Frontal cortex (tissue), 4 donors: ENCODE results near the gene C11orf21. TPM values are rescaled to one million over a fixed set of nuclear protein-coding genes. Genes with fewer than 3 reads are reported as not detected.
"Not testable (repeated sequence)": the region's sequence is repeated elsewhere in the genome, so short reads cannot be mapped to it uniquely, and the experiment has no call there.

Source experiments
- DNase-seq, 2 donors: peaks; one replicate each; pipeline ENCODE4 v3.0.0; 2012; ENCODE audit warnings: low spot score in 2 of 2
- FAIRE-seq: peaks from 2 replicates; lab custom pipeline; 2012; peaks lifted over from hg19 to GRCh38; lab: Jason Lieb, UNC
- total RNA-seq: library from RNA; depleted of rRNA; stranded (reverse); fragments of >200 nt; gene quantifications from one replicate; pipeline ENCODE4 v1.2.3, GENCODE V29; 2014
- donor health status: control.
- donor health status: control.
- donor health status: control.

Gene C11orf21
- under 0.01 TPM for total RNA-seq

DNA sequence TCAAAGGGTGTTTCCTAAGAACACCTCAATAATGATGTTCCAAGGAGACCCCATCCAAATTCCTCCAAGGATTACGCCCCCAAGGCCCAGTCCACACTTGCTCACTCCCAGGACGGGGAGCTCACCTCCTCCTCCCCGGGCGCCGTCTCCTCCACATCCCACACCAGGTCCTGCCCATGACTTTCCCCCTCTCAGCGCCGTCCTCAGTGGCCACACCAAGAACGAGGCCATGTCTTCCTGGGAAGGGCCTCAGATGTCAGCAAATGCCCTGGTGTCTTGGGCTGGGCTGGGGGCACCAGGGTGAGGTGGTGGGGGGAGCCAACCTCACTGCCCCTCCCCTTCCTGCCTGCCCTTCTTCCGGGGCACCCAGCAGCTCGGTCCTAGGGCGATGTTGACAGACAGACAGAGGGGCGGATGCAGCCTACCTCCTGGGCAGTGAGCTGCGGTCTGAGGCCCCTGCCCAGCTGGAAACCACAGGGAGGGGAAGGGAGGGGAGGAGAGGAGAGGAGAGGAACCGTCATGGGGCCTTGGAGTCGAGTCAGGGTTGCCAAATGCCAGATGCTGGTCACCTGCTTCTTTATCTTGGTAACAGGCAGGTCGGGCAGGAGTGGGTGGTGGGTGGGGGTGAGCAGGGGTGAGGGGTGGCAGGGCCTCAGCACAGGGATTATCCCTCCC lies at the start of gene C11orf21, which contains the start of gene TSPAN32:
Gene C11orf21 (minus strand): TSS at position 288 of the 675 bp plus-strand sequence. CDS start 110 bp downstream, at position 178.
Gene TSPAN32 (plus strand): TSS at position 383 of the 675 bp plus-strand sequence. CDS start 137 bp downstream, at position 520.
- DNase-seq (no peak), FAIRE-seq (no peak)

DNA sequence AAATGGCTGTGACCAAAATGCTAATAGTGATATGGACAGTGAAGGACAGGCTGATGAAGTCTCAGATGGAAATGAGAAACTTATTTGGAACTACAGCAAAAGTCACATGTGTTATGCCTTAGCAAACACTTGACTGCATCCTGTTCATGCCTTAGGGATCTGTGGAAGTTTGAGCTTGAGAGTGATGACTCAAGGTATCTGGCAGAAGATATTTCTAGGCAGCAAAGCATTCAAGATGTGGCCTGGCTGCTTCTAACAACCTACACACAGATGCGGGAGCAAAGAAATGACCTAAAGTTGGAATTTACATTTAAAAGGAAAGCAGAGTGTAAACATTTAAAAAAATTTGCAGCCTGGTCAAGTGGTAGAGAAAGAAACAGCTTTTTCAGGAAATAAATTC lies 47.3 kb upstream of the C11orf21 start:
- DNase-seq (no peak), FAIRE-seq (no peak)

DNA sequence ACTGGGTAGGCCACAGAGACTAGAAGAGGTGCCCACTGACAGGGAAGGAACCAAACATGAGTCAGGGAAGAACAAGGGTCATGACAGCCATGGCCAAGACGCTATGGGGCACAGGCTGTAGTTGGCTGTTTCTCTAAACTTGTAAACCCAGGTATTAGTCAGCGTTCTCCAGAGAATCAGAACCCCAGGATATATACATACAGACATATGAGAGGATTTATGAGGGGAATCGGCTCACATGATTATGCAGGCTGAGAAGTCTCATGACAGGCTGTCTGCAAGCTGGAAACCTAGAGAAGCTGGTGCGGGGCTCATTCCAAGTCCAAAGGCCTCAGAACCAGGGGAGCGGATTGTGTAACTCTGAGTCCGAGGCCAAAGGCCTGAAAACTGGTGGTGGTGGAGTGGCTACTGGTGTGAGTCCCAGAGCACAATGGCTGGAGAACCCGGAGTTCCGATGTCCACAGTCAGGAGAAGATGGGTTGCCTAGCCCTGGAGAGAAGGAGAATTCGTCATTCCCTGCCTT lies 45.7 kb upstream of the C11orf21 start:
- DNase-seq = no peak
- no peak for FAIRE-seq

DNA sequence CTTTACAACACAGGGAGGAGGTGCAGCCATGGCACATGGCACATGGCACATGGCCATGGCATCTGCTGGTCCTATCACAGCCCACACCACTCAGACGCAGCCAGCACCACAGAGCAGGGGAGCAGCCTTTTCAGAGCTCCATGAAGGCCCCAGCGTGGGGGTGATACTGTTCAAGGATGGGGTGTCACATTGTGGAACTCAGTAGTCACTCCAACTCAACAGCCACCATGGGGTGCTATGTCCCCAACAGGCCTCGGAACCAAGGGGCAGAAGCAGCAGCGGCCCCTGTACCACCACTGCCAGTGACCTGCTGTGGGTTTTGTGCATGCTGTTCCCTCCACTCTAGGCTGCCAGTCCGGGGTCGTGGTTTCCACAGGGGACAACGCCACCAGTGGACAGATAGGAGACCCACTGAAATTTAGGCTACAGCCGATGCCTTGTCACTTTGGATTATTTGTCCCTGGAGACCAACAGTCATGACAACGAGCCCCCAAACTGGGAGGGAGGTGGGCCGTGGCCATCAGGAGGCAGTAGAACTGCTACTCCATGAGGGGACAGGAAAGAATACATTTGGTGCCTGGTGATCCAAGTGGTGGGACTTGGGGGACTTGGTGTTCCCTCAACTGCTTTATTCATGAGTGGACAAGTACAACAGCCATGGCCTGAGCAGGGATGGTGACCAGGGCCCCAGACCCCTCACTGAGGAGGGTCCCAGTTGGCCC lies 45.0 kb upstream of the C11orf21 start:
- FAIRE-seq (no peak), DNase-seq (no peak)

DNA sequence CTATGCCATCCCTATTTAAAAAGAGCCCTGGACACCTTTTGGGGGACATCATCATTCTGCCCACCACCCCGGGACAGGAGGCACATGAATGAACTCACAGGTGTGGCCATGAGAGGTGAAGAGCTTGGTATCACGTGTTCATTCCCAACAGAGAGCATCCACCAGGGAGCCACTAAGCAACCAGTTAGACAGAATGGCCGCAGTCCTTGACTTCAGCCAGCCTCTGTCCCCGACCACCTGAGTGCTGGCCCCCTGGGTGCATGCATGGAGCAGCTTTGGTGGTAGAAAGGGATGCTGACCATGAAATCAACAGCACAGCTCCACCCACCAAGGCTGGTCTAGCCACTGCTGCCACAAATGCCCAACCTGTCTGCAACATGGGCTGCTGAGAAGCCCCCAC lies 44.3 kb upstream of the C11orf21 start:
- FAIRE-seq = no peak
- no peak for DNase-seq

DNA sequence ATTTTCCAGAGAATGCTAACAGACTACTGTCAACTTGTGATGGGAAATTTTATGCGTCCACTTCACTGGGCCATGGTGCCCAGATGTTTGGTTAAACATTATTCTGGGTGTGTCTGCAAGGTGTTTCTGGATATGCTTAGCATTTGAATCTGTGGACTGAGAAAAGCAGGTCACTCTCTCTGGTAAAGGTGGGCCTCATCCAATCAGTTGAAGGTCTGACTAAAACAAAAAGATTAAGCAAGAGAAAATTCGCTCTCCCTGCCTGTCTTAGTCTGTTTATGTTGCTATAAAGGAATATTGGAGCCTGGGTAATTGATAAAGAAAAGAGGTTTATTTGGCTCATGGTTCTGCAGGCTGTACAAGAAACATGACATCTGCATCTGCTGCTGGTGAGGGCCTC lies 43.3 kb upstream of the C11orf21 start:
- FAIRE-seq = no peak
- DNase-seq = no peak

DNA sequence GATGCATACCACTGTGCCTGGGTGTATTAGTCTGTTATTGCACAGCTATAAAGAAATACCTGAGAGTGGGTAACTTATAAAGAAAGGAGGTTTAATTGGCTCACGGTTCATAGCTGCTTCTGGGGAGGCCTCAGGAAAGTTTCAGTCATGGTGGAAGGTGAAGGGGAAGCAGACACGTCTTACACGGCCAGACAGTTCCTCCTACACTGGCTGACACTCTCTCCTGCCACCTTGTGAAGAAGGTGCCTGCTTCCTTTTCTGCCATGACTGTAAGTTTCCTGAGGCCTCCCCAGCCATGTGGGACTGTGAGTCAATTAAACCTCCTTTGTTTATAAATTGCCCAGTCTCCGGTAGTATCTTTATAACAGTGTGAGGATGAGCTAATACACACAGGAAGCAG lies 41.8 kb upstream of the C11orf21 start:
- FAIRE-seq = no peak
- DNase-seq = no peak

DNA sequence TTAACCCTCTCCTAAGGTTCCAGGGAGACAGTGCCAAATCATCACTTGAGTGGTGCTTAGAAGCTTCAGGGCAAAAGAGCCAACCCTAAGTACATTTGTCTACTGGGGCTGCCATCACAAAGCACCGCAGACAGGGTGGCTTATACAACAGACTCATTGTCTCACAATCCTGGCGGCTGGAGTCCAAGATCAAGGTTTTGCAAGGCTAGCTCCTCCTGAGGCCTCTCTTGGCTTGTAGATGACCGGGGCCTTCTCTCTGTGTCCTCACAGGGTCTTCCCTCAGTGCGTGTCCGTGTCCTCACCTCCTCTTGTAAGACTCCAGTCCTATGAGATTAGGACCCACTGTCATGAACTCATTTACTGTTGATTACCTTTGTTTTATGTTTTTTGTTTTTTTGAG lies 41.3 kb upstream of the C11orf21 start:
- DNase-seq (no peak), FAIRE-seq (no peak)

DNA sequence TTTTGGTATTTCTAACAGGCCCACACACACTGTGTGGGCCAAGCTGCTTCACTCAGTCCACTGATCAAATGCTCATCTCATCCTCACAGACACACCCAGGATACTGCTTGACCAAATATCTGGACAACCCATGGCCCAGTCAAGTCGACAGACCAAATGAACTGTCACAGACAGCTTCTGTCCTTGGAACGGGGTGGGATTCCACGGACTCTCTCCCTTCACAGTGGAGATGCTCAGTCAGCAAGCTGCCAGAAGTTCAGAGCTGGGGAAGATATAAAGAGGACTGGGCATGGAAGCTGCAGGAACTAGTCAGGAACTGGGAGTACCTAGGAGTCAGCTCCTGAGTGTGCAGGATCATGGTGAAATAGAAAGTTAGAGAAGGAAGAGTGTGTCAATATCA lies 40.8 kb upstream of the C11orf21 start:
- no peak for DNase-seq
- FAIRE-seq = no peak

DNA sequence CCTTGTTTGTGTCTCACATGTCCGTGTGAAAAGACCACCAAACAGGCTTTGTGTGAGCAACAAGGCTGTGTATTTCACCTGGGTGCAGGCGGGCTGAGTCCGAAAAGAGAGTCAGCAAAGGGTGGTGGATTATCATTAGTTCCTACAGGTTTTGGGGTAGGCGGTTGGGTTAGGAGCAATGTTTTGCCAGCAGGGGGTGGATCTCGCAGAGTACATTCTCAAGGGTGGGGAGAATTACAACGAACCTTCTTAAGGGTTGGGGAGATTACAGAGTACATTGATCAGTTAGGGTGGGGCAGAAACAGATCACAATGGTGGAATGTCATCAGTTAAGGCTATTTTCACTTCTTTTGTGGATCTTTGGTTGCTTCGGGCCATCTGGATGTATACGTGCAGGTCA lies 37.0 kb upstream of the C11orf21 start:
- FAIRE-seq, DNase-seq: not testable (repeated sequence)

DNA sequence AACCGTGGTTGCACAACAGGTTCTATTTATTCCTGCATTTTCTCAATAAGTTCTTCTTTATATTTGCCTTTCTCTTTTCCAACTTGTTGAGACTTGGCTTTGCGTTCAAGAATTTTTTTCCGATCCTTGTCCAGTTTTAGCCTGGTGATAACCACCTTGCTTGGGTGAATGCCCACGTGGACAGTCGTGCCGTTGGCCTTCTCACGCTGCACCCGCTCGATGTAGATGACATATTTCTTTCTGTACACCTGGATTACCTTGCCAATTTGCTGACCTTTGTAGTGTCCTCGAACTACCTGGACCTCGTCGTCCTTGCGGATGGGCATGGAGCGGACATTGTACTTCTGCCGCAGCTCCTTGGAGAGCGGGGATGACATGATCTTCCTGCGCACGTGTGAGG lies 33.6 kb upstream of the C11orf21 start:
- not testable (repeated sequence) for DNase-seq, FAIRE-seq

DNA sequence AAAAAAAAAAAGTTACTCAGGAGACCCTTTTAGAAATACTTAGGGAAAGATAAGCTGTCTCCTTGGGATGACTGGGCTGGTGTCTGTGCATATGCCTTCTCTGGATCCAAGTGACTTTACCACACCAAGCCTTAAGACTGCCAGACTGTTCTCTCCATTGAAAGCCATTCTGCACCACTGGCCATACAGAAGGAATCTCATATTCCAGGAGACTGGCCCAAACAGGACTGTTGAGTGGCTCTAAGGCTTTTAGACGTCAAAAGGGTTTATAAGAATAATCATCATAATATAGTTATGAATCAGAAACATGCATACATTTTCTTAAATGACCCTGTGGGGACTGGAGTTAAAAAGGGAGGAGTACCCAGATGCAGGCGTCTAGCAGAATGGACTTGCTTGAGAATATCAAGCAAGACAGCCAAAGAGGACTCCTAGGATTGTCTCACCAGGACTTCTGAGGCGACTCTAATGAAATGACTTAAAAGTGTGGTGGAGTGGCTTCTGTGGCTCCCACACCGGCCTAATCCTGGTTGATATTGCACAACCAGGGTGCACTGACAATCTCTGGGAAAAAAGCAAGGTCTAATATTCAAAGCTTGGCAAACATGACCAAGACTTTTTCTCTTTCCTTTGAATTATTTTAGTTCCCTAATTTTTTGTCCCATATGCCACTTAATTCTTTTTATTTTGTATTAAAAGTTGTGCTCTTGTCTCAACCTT lies 31.9 kb upstream of the C11orf21 start:
- not testable (repeated sequence) for DNase-seq, FAIRE-seq

DNA sequence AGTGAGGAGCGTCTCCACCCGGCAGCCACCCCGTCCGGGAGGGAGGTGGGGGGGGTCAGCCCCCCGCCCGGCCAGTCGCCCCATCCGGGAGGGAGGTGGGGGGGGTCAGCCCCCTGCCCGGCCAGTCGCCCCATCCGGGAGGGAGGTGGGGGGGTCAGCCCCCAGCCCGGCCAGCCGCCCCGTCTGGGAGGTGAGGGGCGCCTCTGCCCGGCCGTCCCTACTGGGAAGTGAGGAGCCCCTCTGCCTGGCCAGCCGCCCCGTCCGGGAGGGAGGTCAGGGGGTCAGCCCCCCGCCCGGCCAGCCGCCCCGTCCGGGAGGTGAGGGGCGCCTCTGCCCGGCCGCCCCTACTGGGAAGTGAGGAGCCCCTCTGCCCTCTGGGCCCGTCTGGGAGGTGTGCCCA lies 30.9 kb upstream of the C11orf21 start:
- not testable (repeated sequence) for DNase-seq, FAIRE-seq

DNA sequence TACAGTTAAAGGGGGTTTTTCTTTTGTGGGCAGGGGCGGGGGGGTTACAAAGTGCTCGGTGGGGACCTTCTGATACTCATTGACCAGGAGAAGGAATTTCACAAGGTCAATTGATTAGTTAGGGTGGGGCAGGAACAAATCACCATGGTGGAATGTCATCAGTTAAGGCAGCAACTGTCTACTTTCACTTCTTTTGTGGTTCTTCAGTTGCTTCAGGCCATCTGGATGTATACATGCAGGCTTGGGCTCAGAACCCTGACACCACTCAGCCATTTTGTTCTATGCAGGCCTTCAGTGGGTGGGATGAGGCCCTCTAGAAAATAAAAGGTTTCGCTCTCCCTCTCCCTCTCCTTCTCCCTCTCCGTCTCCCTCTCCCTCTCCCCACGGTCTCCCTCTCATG lies 29.7 kb upstream of the C11orf21 start:
- DNase-seq = no peak
- FAIRE-seq = no peak

DNA sequence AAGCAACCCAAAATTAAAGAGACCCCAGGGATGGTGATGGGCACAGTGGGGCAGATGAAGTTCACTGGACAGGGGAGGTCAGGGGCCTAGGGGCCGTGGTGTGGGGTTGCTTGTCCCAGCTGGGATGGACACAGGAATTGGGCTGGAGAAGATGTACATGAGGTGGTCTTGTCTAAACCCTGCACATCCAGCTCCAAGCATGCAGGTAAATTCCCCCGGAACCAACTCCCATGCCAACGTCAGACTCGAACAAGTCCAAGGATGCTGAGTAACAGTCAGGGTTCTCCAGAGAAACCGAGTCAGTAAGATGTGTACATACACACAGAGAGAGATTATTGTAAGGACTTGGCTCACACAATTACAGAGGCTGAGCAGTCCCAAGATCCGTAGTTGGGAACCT lies 29.0 kb upstream of the C11orf21 start:
- DNase-seq (no peak), FAIRE-seq (no peak)

DNA sequence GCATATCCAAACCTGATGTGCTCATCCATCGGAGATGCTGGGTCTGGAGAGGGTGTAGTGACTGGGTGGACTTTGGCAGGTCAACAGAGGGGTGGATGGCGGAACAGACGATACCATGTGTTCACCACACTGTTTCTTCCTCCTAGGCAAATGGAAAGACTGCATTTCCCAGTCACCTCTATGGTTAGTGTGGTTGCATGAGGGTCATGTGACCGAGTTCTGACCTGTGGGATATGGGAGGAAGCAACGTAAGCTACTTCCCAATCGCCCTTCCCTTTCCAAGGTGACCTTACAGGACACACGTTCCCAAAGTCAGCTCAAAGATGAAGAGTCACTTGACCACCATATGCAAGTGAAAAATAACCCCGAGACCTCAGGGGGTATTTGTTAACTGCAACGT lies 27.8 kb upstream of the C11orf21 start:
- DNase-seq (no peak), FAIRE-seq (no peak)

DNA sequence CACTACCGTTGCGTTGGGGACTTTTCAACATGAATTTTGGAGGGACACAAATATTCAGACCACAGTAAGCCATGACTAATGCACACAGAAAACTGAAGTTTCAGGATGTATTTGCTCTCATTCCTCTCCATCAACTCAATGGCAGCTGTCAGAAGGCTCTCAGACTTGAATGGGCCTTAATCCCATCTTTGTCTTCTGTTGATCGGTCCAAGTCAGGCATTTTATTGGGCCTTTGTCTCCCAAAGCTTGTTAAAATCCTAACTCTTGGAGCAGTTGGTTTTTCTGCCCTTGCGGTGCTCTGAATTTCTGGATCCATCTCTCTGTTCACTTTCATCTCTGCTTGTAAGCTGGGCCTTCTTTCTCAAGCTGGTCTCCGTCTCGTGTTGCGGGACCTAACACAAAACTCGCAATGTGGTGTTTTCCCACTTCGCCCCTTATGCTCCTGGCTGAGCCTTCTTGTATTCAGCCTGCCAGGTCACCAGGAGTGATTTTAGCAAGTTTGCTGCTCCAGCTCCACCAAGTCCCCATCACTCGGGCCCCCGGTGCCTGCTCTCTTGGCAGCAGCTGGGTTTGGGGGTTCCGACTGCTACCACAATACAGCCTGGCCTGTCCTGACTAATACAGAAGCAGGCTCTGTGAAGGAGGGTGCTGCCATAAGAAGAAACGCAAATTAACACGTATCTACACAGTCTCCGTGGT lies 27.1 kb upstream of the C11orf21 start:
- DNase-seq (no peak), FAIRE-seq (no peak)

DNA sequence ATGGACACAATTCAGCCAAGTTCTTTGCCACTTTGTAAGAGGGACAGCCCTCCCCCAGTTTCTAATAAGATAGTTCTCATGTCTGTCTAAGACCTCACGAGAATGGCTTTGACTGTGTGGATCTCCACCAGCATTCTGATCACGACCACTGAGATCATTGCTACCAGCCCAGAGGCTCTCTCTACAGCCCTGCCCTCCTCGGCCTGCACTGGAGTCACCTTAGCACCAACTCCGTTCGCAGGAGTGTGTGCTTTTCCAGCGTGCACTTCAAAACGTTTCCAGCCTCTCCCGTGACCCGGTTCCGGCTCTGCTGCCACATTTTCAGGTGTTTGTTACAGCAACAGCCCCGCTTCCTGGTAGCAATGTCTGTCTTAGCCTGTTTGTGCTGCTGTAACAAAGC lies 26.3 kb upstream of the C11orf21 start:
- no peak for DNase-seq
- FAIRE-seq = no peak

DNA sequence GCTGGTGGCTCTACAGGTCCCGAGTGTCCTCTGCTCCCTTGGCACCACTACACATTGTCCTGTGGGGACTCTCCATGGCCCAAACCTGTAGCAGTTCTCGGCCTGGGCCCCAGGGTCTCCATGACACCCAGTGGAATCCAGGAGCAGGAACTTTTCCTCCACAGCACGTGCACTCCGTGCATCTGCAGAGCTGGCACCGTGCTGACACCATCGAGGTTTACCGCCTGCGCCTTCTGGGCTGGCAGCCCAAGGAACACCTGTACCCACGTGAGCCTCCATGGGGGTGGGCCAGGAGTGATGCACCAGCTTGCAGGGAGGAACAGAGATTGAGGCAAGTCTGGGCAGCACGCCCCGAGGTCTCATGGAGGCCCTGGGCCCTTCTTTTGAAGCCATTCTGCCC lies 25.3 kb upstream of the C11orf21 start:
- DNase-seq (no peak), FAIRE-seq (no peak)

DNA sequence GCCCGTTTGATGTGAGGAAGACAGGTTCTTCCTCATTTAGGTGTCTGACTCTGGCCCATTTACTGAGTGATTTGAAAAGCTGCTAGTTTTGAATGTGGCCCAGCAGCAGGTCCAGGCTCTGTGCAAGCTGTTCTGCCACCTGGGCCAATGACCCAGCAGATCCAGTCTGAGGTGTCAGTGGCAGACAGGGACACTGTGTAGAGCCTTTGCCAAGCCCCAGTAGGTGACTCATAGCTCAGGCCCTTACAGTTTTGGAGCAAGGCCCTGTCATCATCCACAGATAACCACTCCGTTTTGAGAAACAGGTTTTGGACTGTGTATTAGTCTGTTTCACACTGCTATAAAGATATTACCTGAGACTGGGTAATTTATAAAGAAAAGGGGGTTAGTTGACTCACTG lies 24.0 kb upstream of the C11orf21 start:
- DNase-seq = no peak
- FAIRE-seq = no peak
